CD4-positive, alpha-beta T cell (primary cell): Measurements from ENCODE around the gene KPNA6. TPM values are rescaled to one million over a fixed set of nuclear protein-coding genes. Genes with fewer than 3 reads are reported as not detected.

ENCODE experiments used
- ATAC-seq: fragments of 200-7000 bp; cut with Tn5 transposase; one replicate; pipeline ENCODE4 v1.10.0; 2022; ENCODE audit warnings: mild to moderate bottlenecking; ENCODE audit not compliant: poor library complexity
- CTCF ChIA-PET: fragments of 350-600 bp; sonication (Branson Sonifier 250); formaldehyde crosslinking; loops from one replicate; lab custom pipeline; 2021; ENCODE audit warnings: antibody characterized with exemption, inconsistent platforms; lab: Charles Lee
- POLR2A ChIA-PET: fragments of 350-600 bp; sonication (Branson Sonifier 250); formaldehyde crosslinking; loops from one replicate; lab custom pipeline; 2021; ENCODE audit warnings: antibody characterized with exemption, inconsistent platforms; lab: Charles Lee
- DNase-seq, 14 experiments: peaks; one replicate each; pipeline ENCODE4 v3.0.0-alpha.2; 2013 to 2020; ENCODE audit warnings: mixed read lengths in 2 of 14
- H3K27ac ChIP-seq, 2 donors: one replicate each; pipeline versions ENCODE4 v1.5.1 to v1.7.0; 2013; ENCODE audit warnings: low read length in 2 of 2, low read depth in 1 of 2, mild to moderate bottlenecking in 1 of 2
- H3K27me3 ChIP-seq, 2 experiments: 1 replicate in 1 of 2; 2 replicates in 1 of 2; pipeline versions ENCODE4 v1.6.1 to v1.7.0; 2013; ENCODE audit warnings: low read length in 2 of 2, control low read depth in 1 of 2, mild to moderate bottlenecking in 1 of 2, moderate library complexity in 1 of 2; ENCODE audit not compliant: insufficient read depth in 2 of 2, control insufficient read depth in 1 of 2
- H3K36me3 ChIP-seq: one replicate; pipeline ENCODE4 v1.6.1; 2013; ENCODE audit warnings: low read length, control low read depth; ENCODE audit not compliant: insufficient read depth
- H3K4me1 ChIP-seq: one replicate; pipeline ENCODE4 v1.6.1; 2013; ENCODE audit warnings: low read length, control low read depth; ENCODE audit not compliant: insufficient read depth
- H3K4me3 ChIP-seq: one replicate; pipeline ENCODE4 v1.5.1; 2013; ENCODE audit warnings: mild to moderate bottlenecking, low read length, moderate library complexity
- H3K9me3 ChIP-seq, 2 experiments: 1 replicate in 1 of 2; 2 replicates in 1 of 2; pipeline versions ENCODE4 v1.6.1 to v1.7.0; 2013; ENCODE audit warnings: low read length in 2 of 2, mild to moderate bottlenecking in 2 of 2, control low read depth in 1 of 2, moderate library complexity in 1 of 2; ENCODE audit not compliant: control insufficient read depth in 1 of 2, insufficient read depth in 1 of 2
- H3K27ac Mint-ChIP-seq: one replicate; pipeline ENCODE4 v1.8.0; 2020; ENCODE audit warnings: mixed read lengths
- H3K27me3 Mint-ChIP-seq: one replicate; pipeline ENCODE4 v1.8.0; 2021; ENCODE audit warnings: mixed read lengths
- H3K36me3 Mint-ChIP-seq: one replicate; pipeline ENCODE4 v1.8.0; 2021; ENCODE audit warnings: low read depth, mixed read lengths
- H3K4me1 Mint-ChIP-seq: one replicate; pipeline ENCODE4 v1.8.0; 2021; ENCODE audit warnings: low read depth, mixed read lengths
- H3K4me3 Mint-ChIP-seq: one replicate; pipeline ENCODE4 v1.8.0; 2020; ENCODE audit warnings: mild to moderate bottlenecking, mixed read lengths
- H3K9me3 Mint-ChIP-seq: one replicate; pipeline ENCODE4 v1.8.0; 2020; ENCODE audit warnings: mixed read lengths
- CTCF ChIP-seq: fragments of 200-600 bp; IDR thresholded peaks from one replicate; pipeline ENCODE4 v1.8.0; 2022; ENCODE audit warnings: antibody characterized with exemption, mild to moderate bottlenecking
- intact Hi-C, 2 experiments: fragments of 100-400 bp; cut with DNase I in 1 of 2; cut with micrococcal nuclease in 1 of 2; formaldehyde crosslinking; loops; one replicate each; pipeline versions ENCODE4 v1.15.1 to v1.9.0; 2023 to 2025; cut with DNase I, micrococcal nuclease
- total RNA-seq, 174 experiments: library from RNA in 2 of 174; stranded (reverse) in 2 of 174; gene quantifications; one replicate each; pipeline ENCODE4 v1.2.3 and lab custom pipeline; 2021 to 2026

The KPNA6 gene
- total RNA-seq, 2 experiments from 2014 or later: 47.1 to 47.8 TPM

DNA sequence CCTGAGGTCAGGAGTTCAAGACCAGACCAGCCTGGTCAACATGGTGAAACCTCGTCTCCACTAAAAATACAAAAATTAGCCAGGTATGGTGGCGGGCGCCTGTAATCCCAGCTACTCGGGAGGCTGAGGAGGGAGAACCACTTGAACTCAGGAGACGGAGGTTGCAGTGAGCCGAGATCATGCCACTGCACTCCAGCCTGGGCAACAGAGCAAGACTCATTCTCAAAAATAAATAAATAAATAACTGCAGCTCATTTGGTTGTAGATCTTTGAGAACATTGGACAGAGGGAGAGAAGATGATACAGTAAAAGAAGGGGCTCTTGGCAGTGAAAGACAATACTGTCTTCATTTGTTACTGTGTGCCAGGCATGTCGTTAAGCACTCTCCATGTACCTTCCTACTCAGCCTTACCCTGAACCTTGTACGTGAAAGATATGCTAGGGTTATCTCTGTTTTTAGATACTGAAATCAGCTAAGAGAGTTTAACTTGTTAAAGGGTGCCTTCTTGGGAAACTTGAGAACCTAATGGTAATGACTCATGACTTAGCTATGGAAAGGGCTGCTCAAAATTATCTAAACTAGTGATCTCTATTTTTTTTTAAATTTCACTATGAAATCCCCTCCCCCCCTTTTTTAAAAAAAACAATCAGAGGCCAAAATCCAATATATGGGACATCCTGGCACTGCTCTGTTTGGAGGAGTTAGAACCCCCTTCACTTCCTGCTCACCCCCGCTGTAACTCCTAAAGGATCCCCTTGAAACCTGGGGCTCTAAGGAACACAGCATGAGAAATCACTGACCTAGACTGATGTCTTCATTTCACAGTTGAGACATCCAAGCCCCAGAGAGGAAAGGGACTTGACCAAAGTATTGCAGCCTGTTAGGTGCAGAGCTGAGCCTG is 6.8 kb upstream of the KPNA6 start:
- no peaks in the 10 kb centered on the region for H3K4me1 Mint-ChIP-seq
- H3K9me3 Mint-ChIP-seq: no peaks in the 10 kb centered on the region
- Histone ChIP-seq H3K9me3 (no peaks in the 10 kb centered on the region), H3K4me3 (no peak overlapping the region), H3K36me3 (peaks cover 43% of the 10 kb centered on the region), H3K4me1 (no peaks in the 10 kb centered on the region), H3K27me3 (no peaks in the 10 kb centered on the region), H3K27ac (no peak overlapping the region)
- ChIA-PET POLR2A (interaction anchor here (0.9 kb wide), 1 partner anchor 235 kb away, joined by 3 read pairs; the partner anchor contains the start of gene MARCKSL1), CTCF (no interaction called here)
- TF ChIP-seq CTCF: no peak
- intact Hi-C loops: loop anchor here in 1 of 2 experiments (10.0 kb wide), 1 partner anchor 104 kb away; the partner anchor contains the start of genes CCDC28B, DCDC2B and IQCC
- no peak overlapping the region for H3K27ac Mint-ChIP-seq
- no peaks in the 10 kb centered on the region for H3K27me3 Mint-ChIP-seq
- DNase-seq (no peak), ATAC-seq (no peak)
- H3K4me3 Mint-ChIP-seq: no peak overlapping the region
- H3K36me3 Mint-ChIP-seq: peaks cover 51% of the 10 kb centered on the region

- DNase-seq: no peak
- Histone ChIP-seq H3K36me3 (peaks cover 29% of the 10 kb centered on the region), H3K27ac (no peak overlapping the region), H3K4me1 (peaks cover 13% of the 10 kb centered on the region), H3K4me3 (no peak overlapping the region), H3K27me3 (no peaks in the 10 kb centered on the region), H3K9me3 (no peaks in the 10 kb centered on the region)
- ChIA-PET CTCF (no interaction called here), POLR2A (interaction anchor here (1.2 kb wide), 1 partner anchor 186 kb away, joined by 5 read pairs; no protein-coding TSS in a partner anchor)
- H3K4me1 Mint-ChIP-seq: peaks cover 19% of the 10 kb centered on the region
- intact Hi-C loops: loop anchor here in 1 of 2 experiments (10.0 kb wide), 1 partner anchor 101 kb away; the partner anchor contains the start of genes CCDC28B, DCDC2B and IQCC
- peak overlapping the region; percentile 8 for H3K27ac Mint-ChIP-seq
- peaks cover 45% of the 10 kb centered on the region for H3K36me3 Mint-ChIP-seq
- H3K9me3 Mint-ChIP-seq: no peaks in the 10 kb centered on the region
- no peak for TF ChIP-seq CTCF
- H3K27me3 Mint-ChIP-seq: no peaks in the 10 kb centered on the region
- no peak for ATAC-seq
- H3K4me3 Mint-ChIP-seq: no peak overlapping the region
Measured at GRCh38 chr1:32104127-32104526, 3.7 kb upstream of the KPNA6 start.

DNA sequence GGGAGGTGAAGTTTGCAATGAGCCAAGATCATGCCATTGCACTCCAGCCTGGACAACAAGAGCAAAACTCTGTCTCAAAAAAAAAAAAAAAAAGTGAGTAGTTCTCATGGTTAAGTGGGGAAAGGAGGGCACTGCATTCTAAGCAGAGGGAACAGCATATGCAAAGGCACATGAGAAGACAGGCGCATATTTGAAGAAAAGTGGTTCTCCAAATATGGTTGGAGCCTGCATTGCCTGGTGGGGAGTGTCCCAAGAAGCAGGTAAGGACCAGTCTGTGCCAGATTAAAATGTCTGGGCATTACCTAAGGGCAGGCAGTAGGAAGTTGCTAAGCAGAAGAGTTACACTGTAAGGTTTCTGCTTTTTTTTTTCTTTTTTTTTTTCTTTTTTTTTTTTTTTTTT is 2.5 kb upstream of the KPNA6 start:
- ATAC-seq (no peak), DNase-seq (no peak)
- Histone ChIP-seq H3K4me1 (peaks cover 25% of the 10 kb centered on the region), H3K36me3 (peaks cover 20% of the 10 kb centered on the region), H3K9me3 (no peaks in the 10 kb centered on the region), H3K27ac (no peak overlapping the region), H3K27me3 (no peaks in the 10 kb centered on the region), H3K4me3 (no peak overlapping the region)
- no peaks in the 10 kb centered on the region for H3K27me3 Mint-ChIP-seq
- peak overlapping the region; percentile 43 for H3K27ac Mint-ChIP-seq
- no peaks in the 10 kb centered on the region for H3K9me3 Mint-ChIP-seq
- peak overlapping the region; percentile 81 for H3K4me3 Mint-ChIP-seq
- ChIA-PET POLR2A (interaction anchor here (1.2 kb wide), 1 partner anchor 185 kb away, joined by 5 read pairs; no protein-coding TSS in a partner anchor), CTCF (interaction anchor here (0.7 kb wide), 1 partner anchor 1282 kb away, joined by 3 read pairs; no protein-coding TSS in a partner anchor)
- intact Hi-C loops: loop anchor here (5.0 to 10.0 kb wide), 3 partner anchors 88 to 187 kb away; partner anchors contain the start of genes CCDC28B (in 1 of the 2), DCDC2B (in 1 of the 2), HDAC1 (in 1 of the 2) and IQCC (in 1 of the 2)
- peaks cover 44% of the 10 kb centered on the region for H3K36me3 Mint-ChIP-seq
- peaks cover 30% of the 10 kb centered on the region for H3K4me1 Mint-ChIP-seq
- no peak for TF ChIP-seq CTCF
